Measurements from ENCODE around the gene SLX4IP.
A peak's percentile ranks its signal among the peaks of the same experiment; 100 is the strongest.
"Not testable (repeated sequence)": the region's sequence is repeated elsewhere in the genome, so short reads cannot be mapped to it uniquely, and the experiment has no call there.

Gene SLX4IP

GRCh38 chr20:10434832-10435812 lies at the start of gene SLX4IP:
TSS of gene SLX4IP (plus strand) at chr20:10435305. CDS start at chr20:10458205, 22,900 bp downstream.
- Mint-ChIP-seq H3K27ac (peak within 1 kb of the TSS; percentile 98), H3K4me3 (peak within 1 kb of the TSS; percentile 83), H3K27me3 (peaks cover 3% of the 10 kb centered on the region), H3K9me3 (no peaks in the 10 kb centered on the region), H3K4me1 (peaks cover 62% of the 10 kb centered on the region), H3K36me3 (peaks cover 11% of the 10 kb centered on the region)
- CTCF ChIA-PET: interaction anchor here (0.6 to 1.4 kb wide), 6 partner anchors 9 to 457 kb away, joined by 3 read pairs; no protein-coding TSS in a partner anchor
- peak; percentile 89 for DNase-seq

GRCh38 chr20:10385850-10386544 lies 49.1 kb upstream of the SLX4IP start:
- H3K4me3 Mint-ChIP-seq: no peak overlapping the region
- peaks cover 9% of the 10 kb centered on the region for H3K27me3 Mint-ChIP-seq
- no peak overlapping the region for H3K27ac Mint-ChIP-seq
- no peaks in the 10 kb centered on the region for H3K36me3 Mint-ChIP-seq
- DNase-seq: no peak
- H3K9me3 Mint-ChIP-seq: no peaks in the 10 kb centered on the region
- CTCF ChIA-PET: no interaction called here
- H3K4me1 Mint-ChIP-seq: no peaks in the 10 kb centered on the region

- no peaks in the 10 kb centered on the region for H3K9me3 Mint-ChIP-seq
- H3K36me3 Mint-ChIP-seq: no peaks in the 10 kb centered on the region
- CTCF ChIA-PET: no interaction called here
- H3K4me3 Mint-ChIP-seq: no peak overlapping the region
- no peak for DNase-seq
- H3K4me1 Mint-ChIP-seq: no peaks in the 10 kb centered on the region
- H3K27ac Mint-ChIP-seq: no peak overlapping the region
- peaks cover 9% of the 10 kb centered on the region for H3K27me3 Mint-ChIP-seq
Measured at GRCh38 chr20:10387686-10388085, 47.4 kb upstream of the SLX4IP start.

DNA sequence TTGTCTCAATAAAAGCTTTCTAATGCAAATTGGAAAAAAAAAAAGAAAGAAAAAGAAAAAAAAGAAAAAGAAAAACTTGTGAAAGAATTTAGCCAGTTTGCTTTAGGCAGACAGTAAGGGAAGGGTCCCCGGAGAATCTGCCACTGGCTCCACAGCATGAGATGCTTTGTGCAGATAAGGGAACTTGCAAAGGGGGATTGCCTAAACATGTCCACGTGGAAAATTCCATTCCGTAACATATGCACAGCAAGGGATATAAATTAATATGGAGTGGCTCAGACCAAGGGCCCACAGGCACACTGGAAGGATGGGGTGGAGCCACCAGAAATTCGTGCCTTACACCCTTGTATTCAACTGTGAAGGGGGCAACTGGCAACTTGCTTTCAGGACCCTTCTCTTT lies 46.5 kb upstream of the SLX4IP start:
- CTCF ChIA-PET: no interaction called here
- Mint-ChIP-seq H3K4me1 (no peaks in the 10 kb centered on the region), H3K4me3 (no peak overlapping the region), H3K9me3 (no peaks in the 10 kb centered on the region), H3K27me3 (peaks cover 9% of the 10 kb centered on the region), H3K27ac (no peak overlapping the region), H3K36me3 (no peaks in the 10 kb centered on the region)
- no peak for DNase-seq

- Mint-ChIP-seq H3K27me3 (peaks cover 9% of the 10 kb centered on the region), H3K9me3 (no peaks in the 10 kb centered on the region), H3K4me1 (no peaks in the 10 kb centered on the region), H3K4me3 (no peak overlapping the region), H3K27ac (no peak overlapping the region), H3K36me3 (no peaks in the 10 kb centered on the region)
- DNase-seq: no peak
- CTCF ChIA-PET: no interaction called here
Measured at GRCh38 chr20:10390709-10391108, 44.4 kb upstream of the SLX4IP start.

GRCh38 chr20:10394752-10395151 lies 40.4 kb upstream of the SLX4IP start:
- H3K9me3 Mint-ChIP-seq, H3K27ac Mint-ChIP-seq, H3K4me1 Mint-ChIP-seq: not testable (repeated sequence)

DNA sequence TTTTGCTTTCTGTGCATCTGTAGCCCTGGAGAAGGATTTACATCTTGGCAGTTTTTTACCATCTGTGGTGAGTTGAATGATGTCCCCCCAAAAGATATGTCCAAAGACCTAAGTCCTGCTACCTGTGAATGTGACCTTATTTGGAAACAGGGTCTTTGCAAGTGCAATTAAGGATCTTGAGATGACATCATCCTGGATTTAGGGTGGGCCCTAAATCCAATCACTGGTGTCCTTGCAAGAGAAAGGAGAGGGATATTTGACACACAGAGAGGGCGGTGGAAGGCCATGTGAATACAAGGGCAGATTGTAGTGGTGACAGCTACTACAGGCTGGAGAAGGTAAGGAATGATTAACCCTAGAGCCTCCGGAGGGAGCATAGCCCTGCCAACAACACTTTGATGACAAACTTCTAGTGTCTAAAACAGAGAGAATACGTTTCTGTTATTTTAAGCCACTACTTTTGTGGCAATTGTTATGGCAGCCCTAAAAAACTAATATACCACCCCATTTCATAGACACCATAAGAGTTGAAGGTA lies 36.2 kb upstream of the SLX4IP start:
- Mint-ChIP-seq H3K27me3 (no peaks in the 10 kb centered on the region), H3K4me1 (peaks cover 4% of the 10 kb centered on the region), H3K36me3 (no peaks in the 10 kb centered on the region), H3K27ac (no peak overlapping the region), H3K4me3 (no peak overlapping the region), H3K9me3 (no peaks in the 10 kb centered on the region)
- CTCF ChIA-PET: no interaction called here
- no peak for DNase-seq

More at GRCh38 chr20:10394752-10395151, 40.4 kb upstream of the SLX4IP start:
- DNase-seq, H3K27me3 Mint-ChIP-seq, H3K4me3 Mint-ChIP-seq, H3K36me3 Mint-ChIP-seq, CTCF ChIA-PET: not testable (repeated sequence)

DNA sequence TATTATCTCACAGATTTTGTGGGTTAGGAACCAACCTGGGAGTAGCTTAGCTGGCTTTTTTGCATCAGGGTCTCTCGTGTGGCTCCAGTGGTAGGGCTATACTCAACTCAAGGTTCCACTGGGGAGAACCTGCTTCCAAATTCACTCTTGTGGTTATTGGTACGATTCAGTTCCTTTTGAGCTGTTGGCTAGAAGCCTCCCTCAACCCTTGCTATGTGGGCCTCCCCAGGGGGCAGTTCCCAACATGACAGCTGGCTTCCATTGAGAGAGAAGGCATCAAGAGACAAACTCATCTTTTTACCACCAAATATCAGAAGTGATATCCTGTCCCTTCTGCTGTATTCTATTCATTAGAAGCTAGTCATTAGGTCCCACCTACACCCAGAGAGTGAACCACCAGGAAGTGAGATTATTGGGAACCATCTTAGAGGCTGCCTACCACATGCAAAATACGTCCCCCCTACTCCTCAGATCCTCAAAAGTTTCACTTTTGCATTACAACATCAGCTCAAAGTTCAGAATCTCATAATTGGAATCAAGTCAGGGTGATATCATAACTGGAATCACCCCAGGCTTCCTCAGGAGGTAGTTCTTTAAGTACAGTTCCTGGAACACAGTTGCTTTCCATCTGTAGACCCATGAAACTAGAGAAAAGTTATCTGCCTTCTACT lies 32.0 kb upstream of the SLX4IP start:
- DNase-seq: no peak
- Mint-ChIP-seq H3K27me3 (no peaks in the 10 kb centered on the region), H3K36me3 (peaks cover 8% of the 10 kb centered on the region), H3K27ac (no peak overlapping the region), H3K4me1 (peaks cover 4% of the 10 kb centered on the region), H3K4me3 (no peak overlapping the region), H3K9me3 (no peaks in the 10 kb centered on the region)
- CTCF ChIA-PET: interaction anchor here (1.2 to 2.1 kb wide), 3 partner anchors 22 to 425 kb away, joined by 3 to 5 read pairs (median 5); no protein-coding TSS in a partner anchor

DNA sequence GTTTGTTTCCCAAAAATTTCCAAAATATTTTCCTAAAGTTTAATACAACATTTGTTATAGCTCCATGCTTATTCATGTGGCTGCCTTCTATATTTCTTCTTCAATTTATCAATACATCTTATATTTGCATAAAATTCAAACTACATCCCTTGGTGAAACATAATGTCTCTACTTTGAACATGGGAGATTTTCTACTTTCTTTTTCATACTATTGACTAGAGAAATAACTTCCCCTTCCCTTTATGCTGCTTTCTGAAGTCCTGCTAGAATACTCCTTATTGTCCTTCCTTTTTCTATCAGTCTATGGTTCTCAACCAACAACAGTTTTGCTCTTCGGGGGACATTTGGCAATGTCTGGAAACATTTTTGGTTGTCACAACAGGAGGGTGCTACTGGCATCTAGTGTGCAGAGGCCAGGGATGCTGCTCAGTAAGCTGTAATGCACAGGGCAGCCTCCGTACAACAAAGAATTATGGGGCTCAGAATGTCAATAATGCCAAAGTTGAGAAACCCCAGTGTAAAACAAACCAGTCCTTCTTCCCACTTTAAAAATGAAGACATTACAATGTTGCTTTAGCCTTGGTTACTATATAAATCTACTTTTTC lies 31.0 kb upstream of the SLX4IP start:
- CTCF ChIA-PET: interaction anchor here (1.2 to 2.1 kb wide), 3 partner anchors 21 to 426 kb away, joined by 3 to 5 read pairs (median 5); no protein-coding TSS in a partner anchor
- no peak for DNase-seq
- Mint-ChIP-seq H3K27ac (no peak overlapping the region), H3K4me3 (no peak overlapping the region), H3K27me3 (no peaks in the 10 kb centered on the region), H3K9me3 (no peaks in the 10 kb centered on the region), H3K4me1 (peaks cover 4% of the 10 kb centered on the region), H3K36me3 (peaks cover 8% of the 10 kb centered on the region)

- H3K27ac Mint-ChIP-seq: no peak overlapping the region
- CTCF ChIA-PET: no interaction called here
- H3K4me3 Mint-ChIP-seq: no peak overlapping the region
- no peaks in the 10 kb centered on the region for H3K9me3 Mint-ChIP-seq
- H3K27me3 Mint-ChIP-seq: no peaks in the 10 kb centered on the region
- H3K36me3 Mint-ChIP-seq: peaks cover 8% of the 10 kb centered on the region
- no peak for DNase-seq
- H3K4me1 Mint-ChIP-seq: peaks cover 4% of the 10 kb centered on the region
Measured at GRCh38 chr20:10404959-10405530, 30.1 kb upstream of the SLX4IP start.

DNA sequence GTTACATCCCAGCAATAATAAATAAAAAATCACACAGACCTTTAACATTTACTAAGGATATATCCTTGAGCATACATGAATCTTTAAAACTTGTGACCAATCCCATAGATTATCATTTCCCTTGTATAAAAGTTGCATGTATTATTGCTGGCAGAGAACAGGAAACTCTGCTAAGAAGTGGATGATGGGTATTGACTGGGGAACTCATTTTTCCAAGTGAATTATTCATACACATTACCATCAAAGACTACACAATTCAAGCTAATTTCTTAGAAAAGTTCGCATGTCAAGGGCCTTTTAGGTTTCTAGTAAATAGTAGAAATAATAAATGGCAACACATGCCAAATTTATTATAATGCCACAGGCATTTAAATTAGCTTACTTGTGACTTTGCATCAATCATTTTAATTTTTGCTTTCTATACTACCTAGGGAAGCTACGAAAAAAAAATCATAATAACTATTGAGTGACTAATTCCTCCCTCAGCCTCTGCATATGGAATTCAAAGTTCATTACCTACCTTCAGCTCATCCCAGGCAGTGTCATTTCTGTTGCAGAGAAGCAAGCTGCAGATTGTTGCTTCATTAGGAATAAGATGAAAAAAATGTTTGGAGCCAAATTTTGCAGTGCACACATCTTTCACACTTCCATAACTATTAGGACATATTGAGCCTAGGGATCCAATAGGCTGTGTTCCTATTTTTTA lies 26.8 kb upstream of the SLX4IP start:
- Mint-ChIP-seq H3K27ac (no peak overlapping the region), H3K36me3 (peaks cover 12% of the 10 kb centered on the region), H3K4me3 (no peak overlapping the region), H3K27me3 (no peaks in the 10 kb centered on the region), H3K9me3 (no peaks in the 10 kb centered on the region), H3K4me1 (peaks cover 3% of the 10 kb centered on the region)
- CTCF ChIA-PET: no interaction called here
- DNase-seq: no peak

DNA sequence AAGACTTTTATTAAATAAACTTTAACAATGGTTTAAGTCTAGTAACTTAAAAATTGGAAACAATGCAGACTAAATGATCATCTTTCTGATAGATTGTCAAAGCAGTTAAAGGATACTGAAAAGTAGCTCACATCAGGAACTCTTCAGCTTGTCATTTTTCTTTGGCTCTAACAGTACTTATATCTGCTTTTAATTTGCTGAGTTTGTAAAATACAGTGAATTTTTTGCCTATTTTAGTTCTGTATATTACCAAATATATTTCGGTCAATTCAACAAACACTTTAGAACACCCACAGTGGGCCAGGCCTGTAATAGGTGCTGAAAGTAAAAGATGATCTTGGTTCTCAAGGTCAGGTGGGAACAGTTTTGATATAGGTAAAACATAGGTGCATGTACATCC lies 23.4 kb upstream of the SLX4IP start:
- Mint-ChIP-seq H3K27me3 (no peaks in the 10 kb centered on the region), H3K4me1 (no peaks in the 10 kb centered on the region), H3K36me3 (peaks cover 9% of the 10 kb centered on the region), H3K4me3 (no peak overlapping the region), H3K27ac (no peak overlapping the region), H3K9me3 (no peaks in the 10 kb centered on the region)
- CTCF ChIA-PET: no interaction called here
- no peak for DNase-seq

All from activated naive CD4-positive, alpha-beta T cell treated with anti-CD3 and anti-CD28 coated beads, Interleukin-2, amount 10 ng/mL, durations not matched to agents 7 days and 5 days (primary cell).